Activated CD8-positive, alpha-beta memory T cell treated with anti-CD3 and anti-CD28 coated beads for 4 hours (primary cell): ENCODE measurements around the gene TXNRD2.

ENCODE experiments used
- DNase-seq, 2 donors: peaks; one replicate each; pipeline ENCODE4 v3.0.0-alpha.2; 2020; ENCODE audit warnings: low read depth in 2 of 2

TXNRD2 gene

GRCh38 chr22:19876941-19877625 lies 64.5 kb downstream of the TXNRD2 start:
- DNase-seq = no peak

- no peak for DNase-seq
These were observed 65.2 kb downstream of the TXNRD2 start for GRCh38 chr22:19876314-19876940.

GRCh38 chr22:19875531-19876313 lies 65.9 kb downstream of the TXNRD2 start:
- DNase-seq = no peak

GRCh38 chr22:19875061-19875530 lies 66.5 kb downstream of the TXNRD2 start:
- no peak for DNase-seq

- no peak for DNase-seq
These were observed 67.1 kb downstream of the TXNRD2 start for GRCh38 chr22:19874307-19875060.

GRCh38 chr22:19873960-19874306 lies 67.7 kb downstream of the TXNRD2 start:
- DNase-seq = no peak

- DNase-seq = no peak
These were observed 68.3 kb downstream of the TXNRD2 start for GRCh38 chr22:19873138-19873959.

GRCh38 chr22:19872779-19873137 lies 68.9 kb downstream of the TXNRD2 start:
- no peak for DNase-seq

GRCh38 chr22:19871845-19872778 lies 69.5 kb downstream of the TXNRD2 start:
- DNase-seq = no peak

GRCh38 chr22:19871023-19871844 lies 70.4 kb downstream of the TXNRD2 start:
- no peak for DNase-seq

GRCh38 chr22:19870153-19871022 lies 71.2 kb downstream of the TXNRD2 start:
- DNase-seq = no peak

- no peak for DNase-seq
These were observed 72.0 kb downstream of the TXNRD2 start for GRCh38 chr22:19869497-19870152.

GRCh38 chr22:19868773-19869471 lies 72.7 kb downstream of the TXNRD2 start:
- DNase-seq = no peak

- no peak for DNase-seq
These were observed 73.3 kb downstream of the TXNRD2 start for GRCh38 chr22:19868333-19868732.

- DNase-seq = no peak
These were observed 74.0 kb downstream of the TXNRD2 start for GRCh38 chr22:19867617-19868016.

- no peak for DNase-seq
These were observed 75.0 kb downstream of the TXNRD2 start for GRCh38 chr22:19866665-19867009.

GRCh38 chr22:19865141-19865829 lies 76.3 kb downstream of the TXNRD2 start:
- DNase-seq = no peak
